ENCODE data around the gene CST7. TPM values are rescaled to one million over a fixed set of nuclear protein-coding genes. Genes with fewer than 3 reads are reported as not detected.

Gene CST7
- total and polyA plus RNA-seq, 2 experiments from 2014 or later, result not detected

- ATAC-seq, result no peak
- H3K4me2 ChIP-seq, result no peak overlapping the region
- H3K27ac ChIP-seq (ENCODE audit: low read depth), result no peak overlapping the region
- no peaks in the 10 kb centered on the region for H3F3A ChIP-seq (replicated peaks; ENCODE audit: low read depth)
- H3K79me2 ChIP-seq (replicated peaks; ENCODE audit: insufficient read depth), result peaks cover 5% of the 10 kb centered on the region
- H3K9me2 ChIP-seq (ENCODE audit: insufficient read depth), result no peaks in the 10 kb centered on the region
- no peaks in the 10 kb centered on the region; the same call in 2 of the 3 replicates for H3K36me3 Mint-ChIP-seq (ENCODE audit: low read depth)
- H3K9me3 Mint-ChIP-seq, result no peaks in the 10 kb centered on the region; the same call in 2 of the 3 replicates
- H2AFZ ChIP-seq, result no peak overlapping the region
- DNase-seq (ENCODE audit: low spot score), result no peak
- no peaks in the 10 kb centered on the region for H3K36me3 ChIP-seq (ENCODE audit: insufficient read depth)
- H3K4me3 ChIP-seq, result no peak overlapping the region
- H4K20me1 ChIP-seq (replicated peaks; ENCODE audit: insufficient read depth), result no peaks in the 10 kb centered on the region
- H3K27me3 Mint-ChIP-seq (ENCODE audit: insufficient read depth, low read depth, poor library complexity), result peaks cover 11% of the 10 kb centered on the region
- no peak overlapping the region for H3K4me3 Mint-ChIP-seq
- H3K27ac Mint-ChIP-seq, result no peak overlapping the region
- H3K4me1 Mint-ChIP-seq, result peaks cover 18% of the 10 kb centered on the region; the same call in 2 of the 3 replicates
- no peaks in the 10 kb centered on the region for H3K27me3 ChIP-seq (ENCODE audit: insufficient read depth)
- H3K4me1 ChIP-seq (ENCODE audit: insufficient read depth), result peaks cover 8% of the 10 kb centered on the region; the same call in 1 of the 2 replicates
- TF ChIP-seq STAT1 (IDR thresholded peaks at IDR 0.05; ENCODE audit: unreplicated experiment), result no peak
- TF ChIP-seq CREB1 (CRISPR knock-in tag; IDR thresholded peaks at IDR 0.05; ENCODE audit: low read depth), result no peak
- TF ChIP-seq EZH2phosphoT487 (IDR thresholded peaks at IDR 0.05; ENCODE audit: unreplicated experiment), result no peak
- no peak for TF ChIP-seq ZNF114 (CRISPR knock-in tag; IDR thresholded peaks at IDR 0.05)
- TF ChIP-seq CTCF (conservative IDR thresholded peaks at IDR 0.05; ENCODE audit: low read depth in 2 of 2), result no peak
- no peak for TF ChIP-seq REST (IDR thresholded peaks at IDR 0.05; ENCODE audit: unreplicated experiment)
- no peak for TF ChIP-seq ZNF462 (CRISPR knock-in tag; IDR thresholded peaks at IDR 0.05)
- TF ChIP-seq JUNB (IDR thresholded peaks at IDR 0.05; ENCODE audit: unreplicated experiment), result no peak
- TF ChIP-seq EZH2 (IDR thresholded peaks at IDR 0.05; ENCODE audit: low read depth, unreplicated experiment), result no peak
- no peak for TF ChIP-seq ZNF331 (CRISPR knock-in tag; IDR thresholded peaks at IDR 0.05; ENCODE audit: low read depth)
- TF ChIP-seq NANOG (IDR thresholded peaks at IDR 0.05; ENCODE audit: borderline replicate concordance), result no peak
Measured at GRCh38 chr20:24996449-24997377, 47.6 kb downstream of the CST7 start.
